Fibroblast of lung (primary cell): ENCODE data around the gene STK32B. TPM values are rescaled to one million over a fixed set of nuclear protein-coding genes. Genes with fewer than 3 reads are reported as not detected.
"Not testable (repeated sequence)": the region's sequence is repeated elsewhere in the genome, so short reads cannot be mapped to it uniquely, and the experiment has no call there.

Experiments
- DNase-seq, 2 donors: peaks; one replicate each; pipeline versions ENCODE4 v3.0.0 to v3.0.0-alpha.2; 2010; ENCODE audit warnings: low read depth in 2 of 2
- H2AFZ ChIP-seq: 2 replicates; pipeline ENCODE4 v1.5.1; 2012; ENCODE audit warnings: low read length, control low read depth, inconsistent platforms
- H3K27ac ChIP-seq: 2 replicates; pipeline ENCODE4 v1.5.1; 2011; ENCODE audit warnings: low read length, control low read depth; ENCODE audit not compliant: insufficient read depth
- H3K27me3 ChIP-seq: 2 replicates; pipeline ENCODE4 v1.5.1; 2011; ENCODE audit warnings: mild to moderate bottlenecking, low read length; ENCODE audit not compliant: control insufficient read depth, insufficient read depth
- H3K36me3 ChIP-seq: 2 replicates; pipeline ENCODE4 v1.5.1; 2011; ENCODE audit warnings: low read length; ENCODE audit not compliant: control insufficient read depth, insufficient read depth
- H3K4me1 ChIP-seq: 2 replicates; pipeline ENCODE4 v1.5.1; 2011; ENCODE audit warnings: low read length; ENCODE audit not compliant: control insufficient read depth, insufficient read depth; ENCODE audit errors: extremely low read depth
- H3K4me2 ChIP-seq: 2 replicates; pipeline ENCODE4 v1.5.1; 2011; ENCODE audit warnings: low read length, control low read depth; ENCODE audit not compliant: insufficient read depth; ENCODE audit errors: extremely low read depth
- H3K4me3 ChIP-seq, 4 experiments: fragments of 200-600 bp in 1 of 4; sonication (generic) in 1 of 4; replicated peaks in 1 of 4; 2 replicates each; pipeline ENCODE4 v1.5.1; 2011 to 2016; ENCODE audit warnings: low read length in 4 of 4, low read depth in 3 of 4, mild to moderate bottlenecking in 3 of 4, control low read depth in 2 of 4, inconsistent platforms in 1 of 4, mixed read lengths in 1 of 4; ENCODE audit not compliant: insufficient read depth in 1 of 4; ENCODE audit errors: control extremely low read depth in 1 of 4
- H3K79me2 ChIP-seq: 2 replicates; pipeline ENCODE4 v1.5.1; 2012; ENCODE audit warnings: mild to moderate bottlenecking, low read length, inconsistent platforms; ENCODE audit not compliant: control insufficient read depth, insufficient read depth
- H3K9ac ChIP-seq: 2 replicates; pipeline ENCODE4 v1.5.1; 2011; ENCODE audit warnings: mild to moderate bottlenecking, low read length, control low read depth; ENCODE audit not compliant: insufficient read depth
- H3K9me3 ChIP-seq: 2 replicates; pipeline ENCODE4 v1.5.1; 2012; ENCODE audit warnings: low read depth, low read length; ENCODE audit not compliant: control insufficient read depth, insufficient read depth
- H4K20me1 ChIP-seq: 2 replicates; pipeline ENCODE4 v1.5.1; 2011; ENCODE audit warnings: low read length; ENCODE audit not compliant: control insufficient read depth, insufficient read depth; ENCODE audit errors: extremely low read depth
- EZH2 ChIP-seq: IDR thresholded peaks from 2 replicates; pipeline ENCODE4 v1.5.1; 2012; ENCODE audit warnings: low read length, control low read depth, mild to moderate bottlenecking; ENCODE audit errors: missing control alignments
- polyA plus RNA-seq, 2 donors: library from polyadenylated mRNA; depleted of rRNA in 1 of 2; stranded (reverse) in 1 of 2; unstranded in 1 of 2; fragments of >200 nt; gene quantifications; 2 replicates each; pipeline ENCODE4 v1.2.1, GENCODE V29; 2011 to 2012; ENCODE audit warnings: missing spikeins in 1 of 2
- total RNA-seq: library from RNA; depleted of rRNA; stranded (reverse); fragments of >200 nt; gene quantifications from 2 replicates; pipeline ENCODE4 v1.2.1, GENCODE V29; 2014
- TF ChIP-seq, protein P1 (sequence below), 2 donors: IDR thresholded peaks in 1 of 2; conservative IDR thresholded peaks in 1 of 2; 1 replicate in 1 of 2; 2 replicates in 1 of 2; pipeline ENCODE4 v1.5.1; 2011 to 2012; ENCODE audit warnings: low read length in 2 of 2, control low read depth in 1 of 2, inconsistent platforms in 1 of 2, low read depth in 1 of 2, mild to moderate bottlenecking in 1 of 2

Gene STK32B
- total and polyA plus RNA-seq, 2 donors (not counting 1 experiment from before 2014, with no cell fraction given), result 0.50 to 1.4 TPM

DNA sequence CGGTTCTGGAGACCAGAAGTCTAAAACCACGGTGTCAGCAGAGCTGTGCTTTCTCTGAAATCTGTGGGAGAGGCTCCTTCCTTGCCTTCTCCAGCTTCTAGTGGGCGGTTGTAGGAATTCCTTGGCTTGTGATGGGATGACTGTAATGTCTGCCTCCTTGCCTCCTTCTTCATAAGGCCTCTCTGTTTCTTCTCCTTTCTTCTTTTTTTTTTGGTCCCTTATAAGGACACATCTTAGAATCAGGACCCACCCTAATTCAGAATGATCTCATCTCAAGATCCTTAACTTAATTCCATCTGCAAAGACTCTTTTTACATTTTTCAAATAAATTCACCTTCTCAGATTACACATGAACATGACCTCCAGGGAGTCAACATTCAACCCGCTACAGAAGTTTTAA, 186.9 kb downstream of the STK32B start:
- no peaks in the 10 kb centered on the region for H3K36me3 ChIP-seq
- no peaks in the 10 kb centered on the region for H4K20me1 ChIP-seq
- H3K27ac ChIP-seq, result no peak overlapping the region
- H3K9me3 ChIP-seq, result no peaks in the 10 kb centered on the region
- H3K4me2 ChIP-seq, result no peak overlapping the region
- peak in 1 of 2 donors; percentile 64 for DNase-seq
- H3K9ac ChIP-seq, result no peak overlapping the region
- no peak overlapping the region for H3K4me3 ChIP-seq
- H3K27me3 ChIP-seq, result no peaks in the 10 kb centered on the region
- H2AFZ ChIP-seq, result no peak overlapping the region
- TF ChIP-seq, protein P1, sequence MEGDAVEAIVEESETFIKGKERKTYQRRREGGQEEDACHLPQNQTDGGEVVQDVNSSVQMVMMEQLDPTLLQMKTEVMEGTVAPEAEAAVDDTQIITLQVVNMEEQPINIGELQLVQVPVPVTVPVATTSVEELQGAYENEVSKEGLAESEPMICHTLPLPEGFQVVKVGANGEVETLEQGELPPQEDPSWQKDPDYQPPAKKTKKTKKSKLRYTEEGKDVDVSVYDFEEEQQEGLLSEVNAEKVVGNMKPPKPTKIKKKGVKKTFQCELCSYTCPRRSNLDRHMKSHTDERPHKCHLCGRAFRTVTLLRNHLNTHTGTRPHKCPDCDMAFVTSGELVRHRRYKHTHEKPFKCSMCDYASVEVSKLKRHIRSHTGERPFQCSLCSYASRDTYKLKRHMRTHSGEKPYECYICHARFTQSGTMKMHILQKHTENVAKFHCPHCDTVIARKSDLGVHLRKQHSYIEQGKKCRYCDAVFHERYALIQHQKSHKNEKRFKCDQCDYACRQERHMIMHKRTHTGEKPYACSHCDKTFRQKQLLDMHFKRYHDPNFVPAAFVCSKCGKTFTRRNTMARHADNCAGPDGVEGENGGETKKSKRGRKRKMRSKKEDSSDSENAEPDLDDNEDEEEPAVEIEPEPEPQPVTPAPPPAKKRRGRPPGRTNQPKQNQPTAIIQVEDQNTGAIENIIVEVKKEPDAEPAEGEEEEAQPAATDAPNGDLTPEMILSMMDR (conservative IDR thresholded peaks at IDR 0.05 in 1 of 2, IDR thresholded peaks at IDR 0.05 in 1 of 2; ENCODE audit: low read depth in 1 of 2, low read length in 2 of 2), result no peak
- no peak for TF ChIP-seq EZH2
- H3K79me2 ChIP-seq, result no peaks in the 10 kb centered on the region
- H3K4me1 ChIP-seq, result no peaks in the 10 kb centered on the region

DNA sequence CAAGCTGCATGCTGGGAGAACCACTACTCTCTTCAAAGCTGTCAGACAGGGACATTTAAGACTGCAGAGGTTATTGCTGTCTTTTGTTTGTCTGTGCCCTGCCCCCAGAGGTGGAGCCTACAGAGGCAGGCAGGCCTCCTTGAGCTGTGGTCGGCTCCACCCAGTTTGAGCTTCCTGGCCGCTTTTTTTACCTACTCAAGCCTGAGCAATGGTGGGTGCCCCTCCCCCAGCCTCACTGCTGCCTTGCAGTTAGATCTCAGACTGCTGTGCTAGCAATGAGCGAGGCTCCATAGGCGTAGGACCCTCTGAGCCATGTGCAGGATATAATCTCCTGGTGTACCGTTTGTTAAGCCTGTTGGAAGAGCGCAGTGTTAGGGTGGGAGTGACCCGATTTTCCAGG, 195.8 kb downstream of the STK32B start:
- not testable (repeated sequence) for H3K4me1 ChIP-seq, H3K79me2 ChIP-seq, H3K27ac ChIP-seq, H3K4me3 ChIP-seq, H4K20me1 ChIP-seq, H3K36me3 ChIP-seq, H3K9ac ChIP-seq, H3K4me2 ChIP-seq, H3K9me3 ChIP-seq, H3K27me3 ChIP-seq, DNase-seq, H2AFZ ChIP-seq

DNA sequence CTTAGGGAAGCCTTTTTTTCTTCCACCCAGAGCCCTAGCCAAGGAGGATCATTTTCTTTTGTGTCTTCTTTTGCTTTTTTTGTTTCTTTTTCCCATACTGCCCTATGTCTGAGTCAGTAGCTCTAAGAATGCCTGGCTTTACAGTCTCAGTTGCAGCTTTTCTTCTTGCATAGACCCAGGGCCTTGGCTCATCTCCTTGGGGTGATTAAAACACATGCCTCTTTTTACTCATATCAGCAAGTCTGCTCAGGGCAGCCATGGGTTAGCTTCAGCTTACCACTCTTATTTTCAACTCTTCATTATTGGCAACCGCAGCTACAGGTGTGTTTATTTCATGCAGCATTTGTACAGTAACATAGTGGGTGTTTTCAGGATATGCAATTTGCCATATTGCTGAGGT, 196.5 kb downstream of the STK32B start:
- Histone ChIP-seq H3K4me1 (no peaks in the 10 kb centered on the region), H3K27me3 (no peaks in the 10 kb centered on the region), H3K9ac (no peak overlapping the region), H3K9me3 (no peaks in the 10 kb centered on the region), H3K4me3 (no peak overlapping the region), H3K36me3 (no peaks in the 10 kb centered on the region), H4K20me1 (no peaks in the 10 kb centered on the region), H3K4me2 (no peak overlapping the region), H3K79me2 (no peaks in the 10 kb centered on the region), H2AFZ (no peak overlapping the region), H3K27ac (no peak overlapping the region)
- TF ChIP-seq EZH2, result no peak
- TF ChIP-seq, protein P1 (conservative IDR thresholded peaks at IDR 0.05 in 1 of 2, IDR thresholded peaks at IDR 0.05 in 1 of 2; ENCODE audit: low read depth in 1 of 2, low read length in 2 of 2), result no peak
- DNase-seq, result no peak

DNA sequence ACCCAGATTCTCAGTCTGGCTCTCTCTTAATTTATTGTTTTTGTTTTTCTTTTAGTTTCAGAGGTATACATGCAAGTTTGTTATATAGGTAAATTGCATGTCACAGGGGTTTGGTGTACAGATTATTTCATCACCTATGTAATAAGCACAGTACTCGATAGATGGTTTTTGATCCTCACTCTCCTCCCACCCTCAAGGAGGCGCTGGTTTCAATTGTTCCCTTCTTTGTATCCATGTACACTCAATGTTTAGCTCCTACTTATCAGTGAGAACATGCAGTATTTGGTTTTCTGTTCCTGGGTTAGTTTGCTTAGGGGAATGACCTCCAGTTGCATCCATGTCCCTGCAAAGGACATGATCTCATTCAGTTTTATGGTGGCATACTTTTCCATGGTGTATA, 198.4 kb downstream of the STK32B start:
- no peaks in the 10 kb centered on the region for H3K79me2 ChIP-seq
- no peak for TF ChIP-seq EZH2
- TF ChIP-seq, protein P1 (conservative IDR thresholded peaks at IDR 0.05 in 1 of 2, IDR thresholded peaks at IDR 0.05 in 1 of 2; ENCODE audit: low read depth in 1 of 2, low read length in 2 of 2), result no peak
- no peaks in the 10 kb centered on the region for H3K9me3 ChIP-seq
- no peaks in the 10 kb centered on the region for H3K36me3 ChIP-seq
- H3K4me1 ChIP-seq, result no peaks in the 10 kb centered on the region
- H3K4me3 ChIP-seq, result no peak overlapping the region
- no peaks in the 10 kb centered on the region for H4K20me1 ChIP-seq
- no peak for DNase-seq
- no peak overlapping the region for H3K27ac ChIP-seq
- no peaks in the 10 kb centered on the region for H3K27me3 ChIP-seq
- no peak overlapping the region for H2AFZ ChIP-seq
- no peak overlapping the region for H3K4me2 ChIP-seq
- H3K9ac ChIP-seq, result no peak overlapping the region

DNA sequence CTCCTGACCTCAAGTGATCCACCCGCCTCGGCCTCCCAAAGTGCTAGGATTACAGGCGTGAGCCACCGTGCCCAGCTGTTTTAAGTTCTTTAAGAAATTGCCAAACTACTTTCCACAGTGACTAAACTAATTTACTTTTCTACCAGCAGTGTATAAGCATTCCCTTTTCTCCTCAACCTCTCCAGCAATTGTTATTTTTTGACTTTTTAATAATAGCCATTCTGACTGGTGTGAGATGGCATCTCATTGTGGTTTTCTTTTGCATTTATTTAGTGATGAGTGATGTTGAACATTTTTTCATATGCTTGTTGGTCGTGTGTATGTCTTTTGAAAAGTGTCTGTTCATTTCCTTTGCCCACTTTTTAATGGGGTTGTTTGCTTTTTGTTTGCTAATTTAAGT, 199.3 kb downstream of the STK32B start:
- not testable (repeated sequence) for DNase-seq, H3K9me3 ChIP-seq, H3K27me3 ChIP-seq, H3K4me3 ChIP-seq, H3K79me2 ChIP-seq, H3K9ac ChIP-seq, H3K4me1 ChIP-seq, H3K4me2 ChIP-seq, H3K36me3 ChIP-seq, H2AFZ ChIP-seq, H3K27ac ChIP-seq, H4K20me1 ChIP-seq
